ENCODE results near the gene MYRF. TPM values are rescaled to one million over a fixed set of nuclear protein-coding genes. Genes with fewer than 3 reads are reported as not detected.

Gene MYRF
- total and polyA plus RNA-seq, 2 donors (not counting 3 experiments of a cell fraction or from before 2014, with no cell fraction given) = 0.82 to 0.98 TPM

GRCh38 chr11:61713464-61713863 lies 39.0 kb upstream of the MYRF start:
- DNase-seq (ENCODE audit: low read depth, low spot score) (no peak), FAIRE-seq (no peak)
- intact Hi-C loops (cut with micrococcal nuclease) = no loop called here
- H3K4me1 ChIP-seq (ENCODE audit: control insufficient read depth, extremely low read depth, insufficient read depth, low read length) = peaks cover 21% of the 10 kb centered on the region
- no peaks in the 10 kb centered on the region for H3K27me3 ChIP-seq (ENCODE audit: control insufficient read depth in 2 of 2, insufficient read depth in 2 of 2, low read length in 2 of 2)
- H3K27ac ChIP-seq (ENCODE audit: insufficient read depth, low read depth, low read length) = no peak overlapping the region
- ChIA-PET POLR2A (no interaction called here), CTCF (no interaction called here)
- dilution Hi-C loops (cut with MboI; ENCODE audit: extremely low pct_ligation_motif_present, low sequenced_read_pairs) = no loop called here
- H3K79me2 ChIP-seq (ENCODE audit: control insufficient read depth, insufficient read depth, low read length) = no peaks in the 10 kb centered on the region
- H3K4me3 ChIP-seq (replicated peaks in 1 of 3; ENCODE audit: insufficient read depth in 1 of 3, low read depth in 1 of 3, low read length in 3 of 3) = no peak overlapping the region
- no peaks in the 10 kb centered on the region for H3K9me3 ChIP-seq (replicated peaks; ENCODE audit: control insufficient read depth, insufficient read depth, low read length)
- no peaks in the 10 kb centered on the region for H4K20me1 ChIP-seq (replicated peaks; ENCODE audit: control insufficient read depth, extremely low read depth, insufficient read depth, low read length)
- H3K9me1 ChIP-seq (replicated peaks; ENCODE audit: control insufficient read depth, extremely low read depth, insufficient read depth, low read length) = no peaks in the 10 kb centered on the region
- no peaks in the 10 kb centered on the region for H3K36me3 ChIP-seq (ENCODE audit: control insufficient read depth in 2 of 2, extremely low read depth in 1 of 2, insufficient read depth in 2 of 2, low read length in 2 of 2)
- H2AFZ ChIP-seq (ENCODE audit: low read depth, low read length) = no peak overlapping the region
- no peak overlapping the region for H3K9ac ChIP-seq (replicated peaks; ENCODE audit: extremely low read depth, insufficient read depth, low read length)
- no peak for TF ChIP-seq MYC (IDR thresholded peaks at IDR 0.05; ENCODE audit: low read depth, low read length)
- no peak for TF ChIP-seq FOS (IDR thresholded peaks at IDR 0.05; ENCODE audit: borderline replicate concordance, insufficient read depth, low read length)
- no peak for TF ChIP-seq CTCF (IDR thresholded peaks at IDR 0.05; ENCODE audit: extremely low read depth in 1 of 2, insufficient read depth in 1 of 2, low read depth in 1 of 2, low read length in 2 of 2)
- TF ChIP-seq MAX (IDR thresholded peaks at IDR 0.05; ENCODE audit: insufficient read depth, insufficient read length) = no peak
- TF ChIP-seq JUN (IDR thresholded peaks at IDR 0.05; ENCODE audit: borderline replicate concordance, insufficient read depth, insufficient read length, low read depth) = no peak
- no peak for TF ChIP-seq POLR2AphosphoS5 (IDR thresholded peaks at IDR 0.05; ENCODE audit: insufficient read depth, low read depth, low read length)
- TF ChIP-seq POLR2A (IDR thresholded peaks at IDR 0.05; ENCODE audit: low read depth, low read length) = no peak
- TF ChIP-seq EZH2 (IDR thresholded peaks at IDR 0.05; ENCODE audit: borderline replicate concordance, low read depth, low read length, severe bottlenecking) = no peak
- no peak for TF ChIP-seq GATA2 (IDR thresholded peaks at IDR 0.05; ENCODE audit: insufficient read depth, insufficient read length, low read depth, low read length)
- BruUV-seq (replicated peaks) = no TSS peak
- H3K4me2 ChIP-seq (ENCODE audit: insufficient read depth, low read length) = no peak overlapping the region
